Panc1 (cell line): ENCODE measurements around the gene GRK2. TPM values are rescaled to one million over a fixed set of nuclear protein-coding genes. Genes with fewer than 3 reads are reported as not detected.

ENCODE experiments used
- ATAC-seq: fragments of 200-7000 bp; cut with Tn5 transposase; 2 replicates; pipeline ENCODE4 v1.9.1; 2020; ENCODE audit warnings: mild to moderate bottlenecking, moderate library complexity
- BruUV-seq: library from RNA; stranded (reverse); fragments of 400-500 nt; replicated peaks from 2 replicates; lab custom pipeline; 2021; lab: Mats Ljungman, UMichigan
- CTCF ChIA-PET: fragments of 300-600 bp; sonication (Branson Sonifier 250); formaldehyde crosslinking; loops from one replicate; lab custom pipeline; 2022; ENCODE audit warnings: antibody characterized with exemption; lab: Charles Lee
- POLR2A ChIA-PET: fragments of 300-600 bp; sonication (Branson Sonifier 250); formaldehyde crosslinking; loops from one replicate; lab custom pipeline; 2022; ENCODE audit warnings: antibody characterized with exemption; lab: Charles Lee
- DNase-seq: peaks from one replicate; pipeline ENCODE4 v3.0.0-alpha.2; 2010; ENCODE audit warnings: low read depth, low spot score
- H3K27ac ChIP-seq: 2 replicates; pipeline ENCODE4 v1.5.1; 2011; ENCODE audit warnings: mild to moderate bottlenecking, low read length, inconsistent platforms
- H3K27me3 ChIP-seq: fragments of 200-500 bp; sonication (Bioruptor generic); 2 replicates; pipeline ENCODE4 v1.6.0; 2014; ENCODE audit warnings: low read length, inconsistent platforms; ENCODE audit not compliant: control insufficient read depth, insufficient read depth
- H3K36me3 ChIP-seq: fragments of 200-500 bp; sonication (Bioruptor generic); 2 replicates; pipeline ENCODE4 v1.5.1; 2014; ENCODE audit warnings: inconsistent platforms, mild to moderate bottlenecking, low read length, moderate library complexity; ENCODE audit not compliant: control insufficient read depth, insufficient read depth
- H3K4me1 ChIP-seq: 2 replicates; pipeline ENCODE4 v1.5.1; 2011; ENCODE audit warnings: inconsistent platforms, mild to moderate bottlenecking, low read length, moderate library complexity; ENCODE audit not compliant: control insufficient read depth, insufficient read depth
- H3K4me3 ChIP-seq, 2 experiments: 2 replicates each; pipeline ENCODE4 v1.5.1; 2011 to 2012; ENCODE audit warnings: low read depth in 2 of 2, low read length in 2 of 2, mild to moderate bottlenecking in 2 of 2, inconsistent platforms in 1 of 2, moderate library complexity in 1 of 2
- H3K9me3 ChIP-seq: fragments of 200-500 bp; sonication (Bioruptor generic); 2 replicates; pipeline ENCODE4 v1.5.1; 2014; ENCODE audit warnings: low read depth, mild to moderate bottlenecking, inconsistent platforms, low read length, moderate library complexity; ENCODE audit not compliant: control insufficient read depth, insufficient read depth
- POLR2AphosphoS5 ChIP-seq: IDR thresholded peaks from 2 replicates; pipeline ENCODE4 v1.6.1; 2012; ENCODE audit warnings: mild to moderate bottlenecking, low read depth, low read length, moderate library complexity
- SIN3A ChIP-seq: IDR thresholded peaks from 2 replicates; pipeline ENCODE4 v1.6.1; 2012; ENCODE audit warnings: low read depth, mild to moderate bottlenecking, low read length, moderate library complexity, borderline replicate concordance; ENCODE audit not compliant: insufficient read depth
- TCF7L2 ChIP-seq: IDR thresholded peaks from 2 replicates; pipeline ENCODE4 v1.6.1; 2011; ENCODE audit warnings: mild to moderate bottlenecking, low read depth, low read length, inconsistent platforms
- in situ Hi-C: cut with HindIII; loops from 2 replicates; pipeline ENCODE4 v1.10.0; 2016; ENCODE audit warnings: low sequenced_read_pairs, low pct_unique_long_range_greater_than_20kb
- intact Hi-C: fragments of 100-400 bp; cut with micrococcal nuclease; formaldehyde crosslinking; loops from one replicate; pipeline ENCODE4 v1.10.0; 2022; ENCODE audit not compliant: unreplicated experiment
- total RNA-seq: library from RNA; stranded (reverse); gene quantifications from one replicate; pipeline ENCODE4 v1.2.1, GENCODE V29; 2021; ENCODE audit not compliant: unreplicated experiment
- TF ChIP-seq, protein P1 (sequence below): fragments of 450-650 bp; IDR thresholded peaks from 2 replicates; pipeline ENCODE4 v1.5.1; 2017; ENCODE audit warnings: mild to moderate bottlenecking
- TF ChIP-seq, protein P2 (sequence below), 2 experiments: IDR thresholded peaks; 2 replicates each; pipeline ENCODE4 v1.6.1; 2011 to 2012; ENCODE audit warnings: low read depth in 2 of 2, control low read depth in 1 of 2, low read length in 1 of 2, mild to moderate bottlenecking in 1 of 2, moderate library complexity in 1 of 2; ENCODE audit not compliant: insufficient read depth in 1 of 2

Gene GRK2
- total RNA-seq, 1 experiment from 2014 or later = 103 TPM

GRCh38 chr11:67289651-67290479 lies 23.6 kb downstream of the GRK2 start:
- peak; percentile 50 for ATAC-seq
- intact Hi-C loops = no loop called here

DNA sequence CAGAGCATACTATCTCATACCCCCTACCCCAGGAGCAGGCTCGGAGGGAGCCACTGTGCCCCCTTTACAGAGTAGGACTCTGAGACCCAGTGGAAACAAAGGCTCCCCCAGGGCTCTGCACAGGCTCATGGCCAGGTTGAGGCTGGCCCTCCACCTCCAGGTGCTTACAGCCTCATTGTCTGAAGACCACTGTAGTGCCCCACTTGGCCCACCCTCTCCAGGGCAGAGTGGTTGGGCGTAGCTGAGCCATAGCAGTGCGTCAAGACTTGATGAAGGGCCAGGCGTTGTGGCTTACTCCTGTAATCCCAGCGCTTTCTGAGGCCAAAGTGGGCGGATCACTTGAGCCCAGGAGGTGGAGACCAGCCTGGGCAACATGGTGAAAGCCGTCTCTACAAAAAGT lies 24.5 kb downstream of the GRK2 start:
- ChIA-PET POLR2A (interaction anchor here (0.7 kb wide), 1 partner anchor 11 kb away, joined by 11 read pairs; no protein-coding TSS in a partner anchor), CTCF (no interaction called here)
- BruUV-seq = no TSS peak
- Histone ChIP-seq H3K4me1 (peaks cover 18% of the 10 kb centered on the region), H3K9me3 (no peaks in the 10 kb centered on the region), H3K36me3 (peaks cover 2% of the 10 kb centered on the region; the same call in 1 of the 2 replicates), H3K27me3 (no peaks in the 10 kb centered on the region), H3K27ac (peak overlapping the region; percentile 88; the same call in 1 of the 2 replicates), H3K4me3 (peak overlapping the region in 1 of 2 experiments; percentile 59; a peak in 1 of 4 replicates)
- TF ChIP-seq POLR2AphosphoS5 = no peak
- TF ChIP-seq TCF7L2 = no peak
- TF ChIP-seq, protein P1, sequence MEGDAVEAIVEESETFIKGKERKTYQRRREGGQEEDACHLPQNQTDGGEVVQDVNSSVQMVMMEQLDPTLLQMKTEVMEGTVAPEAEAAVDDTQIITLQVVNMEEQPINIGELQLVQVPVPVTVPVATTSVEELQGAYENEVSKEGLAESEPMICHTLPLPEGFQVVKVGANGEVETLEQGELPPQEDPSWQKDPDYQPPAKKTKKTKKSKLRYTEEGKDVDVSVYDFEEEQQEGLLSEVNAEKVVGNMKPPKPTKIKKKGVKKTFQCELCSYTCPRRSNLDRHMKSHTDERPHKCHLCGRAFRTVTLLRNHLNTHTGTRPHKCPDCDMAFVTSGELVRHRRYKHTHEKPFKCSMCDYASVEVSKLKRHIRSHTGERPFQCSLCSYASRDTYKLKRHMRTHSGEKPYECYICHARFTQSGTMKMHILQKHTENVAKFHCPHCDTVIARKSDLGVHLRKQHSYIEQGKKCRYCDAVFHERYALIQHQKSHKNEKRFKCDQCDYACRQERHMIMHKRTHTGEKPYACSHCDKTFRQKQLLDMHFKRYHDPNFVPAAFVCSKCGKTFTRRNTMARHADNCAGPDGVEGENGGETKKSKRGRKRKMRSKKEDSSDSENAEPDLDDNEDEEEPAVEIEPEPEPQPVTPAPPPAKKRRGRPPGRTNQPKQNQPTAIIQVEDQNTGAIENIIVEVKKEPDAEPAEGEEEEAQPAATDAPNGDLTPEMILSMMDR = no peak
- TF ChIP-seq SIN3A = no peak
- TF ChIP-seq, protein P2, sequence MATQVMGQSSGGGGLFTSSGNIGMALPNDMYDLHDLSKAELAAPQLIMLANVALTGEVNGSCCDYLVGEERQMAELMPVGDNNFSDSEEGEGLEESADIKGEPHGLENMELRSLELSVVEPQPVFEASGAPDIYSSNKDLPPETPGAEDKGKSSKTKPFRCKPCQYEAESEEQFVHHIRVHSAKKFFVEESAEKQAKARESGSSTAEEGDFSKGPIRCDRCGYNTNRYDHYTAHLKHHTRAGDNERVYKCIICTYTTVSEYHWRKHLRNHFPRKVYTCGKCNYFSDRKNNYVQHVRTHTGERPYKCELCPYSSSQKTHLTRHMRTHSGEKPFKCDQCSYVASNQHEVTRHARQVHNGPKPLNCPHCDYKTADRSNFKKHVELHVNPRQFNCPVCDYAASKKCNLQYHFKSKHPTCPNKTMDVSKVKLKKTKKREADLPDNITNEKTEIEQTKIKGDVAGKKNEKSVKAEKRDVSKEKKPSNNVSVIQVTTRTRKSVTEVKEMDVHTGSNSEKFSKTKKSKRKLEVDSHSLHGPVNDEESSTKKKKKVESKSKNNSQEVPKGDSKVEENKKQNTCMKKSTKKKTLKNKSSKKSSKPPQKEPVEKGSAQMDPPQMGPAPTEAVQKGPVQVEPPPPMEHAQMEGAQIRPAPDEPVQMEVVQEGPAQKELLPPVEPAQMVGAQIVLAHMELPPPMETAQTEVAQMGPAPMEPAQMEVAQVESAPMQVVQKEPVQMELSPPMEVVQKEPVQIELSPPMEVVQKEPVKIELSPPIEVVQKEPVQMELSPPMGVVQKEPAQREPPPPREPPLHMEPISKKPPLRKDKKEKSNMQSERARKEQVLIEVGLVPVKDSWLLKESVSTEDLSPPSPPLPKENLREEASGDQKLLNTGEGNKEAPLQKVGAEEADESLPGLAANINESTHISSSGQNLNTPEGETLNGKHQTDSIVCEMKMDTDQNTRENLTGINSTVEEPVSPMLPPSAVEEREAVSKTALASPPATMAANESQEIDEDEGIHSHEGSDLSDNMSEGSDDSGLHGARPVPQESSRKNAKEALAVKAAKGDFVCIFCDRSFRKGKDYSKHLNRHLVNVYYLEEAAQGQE (IDR thresholded peaks at IDR 0.05; ENCODE audit: insufficient read depth in 1 of 2, low read depth in 2 of 2, low read length in 1 of 2) = no peak
- in situ Hi-C loops = no loop called here
- intact Hi-C loops = no loop called here
- DNase-seq (no peak), ATAC-seq (no peak)

More at GRCh38 chr11:67289651-67290479, 23.6 kb downstream of the GRK2 start:
- Histone ChIP-seq H3K27me3 (no peaks in the 10 kb centered on the region), H3K4me3 (peak overlapping the region; percentile 59 to 72), H3K4me1 (peaks cover 18% of the 10 kb centered on the region), H3K9me3 (no peaks in the 10 kb centered on the region), H3K36me3 (peaks cover 2% of the 10 kb centered on the region; the same call in 1 of the 2 replicates), H3K27ac (peak overlapping the region; percentile 88)
- TF ChIP-seq POLR2AphosphoS5 (no peak), SIN3A (peak; percentile 2; the same call in 1 of the 2 replicates)
- ChIA-PET POLR2A (no interaction called here), CTCF (interaction anchor here (0.5 to 2.1 kb wide), 4 partner anchors 20 to 193 kb away, joined by 3 to 9 read pairs (median 4); no protein-coding TSS in a partner anchor)
- BruUV-seq = no TSS peak
- DNase-seq = no peak
- in situ Hi-C loops = no loop called here
